HepG2 (cell line): ENCODE data around the gene RTBDN. TPM values are rescaled to one million over a fixed set of nuclear protein-coding genes. Genes with fewer than 3 reads are reported as not detected.

Source experiments
- AFF4 ChIP-seq: sonication (generic); formaldehyde crosslinking; IDR thresholded peaks from 2 replicates; pipeline ENCODE4 v1.4.0; 2020; ENCODE audit warnings: missing genetic modification reagents
- CHD4 ChIP-seq: fragments of 200-600 bp; sonication (generic); IDR thresholded peaks from 2 replicates; pipeline ENCODE4 v1.7.0; 2017; ENCODE audit warnings: mild to moderate bottlenecking, low read length, borderline replicate concordance
- ELF3 ChIP-seq: IDR thresholded peaks from 2 replicates; pipeline ENCODE4 v1.6.1; 2016; ENCODE audit warnings: missing genetic modification reagents, missing compliant biosample characterization
- FOXK1 ChIP-seq: sonication (generic); formaldehyde crosslinking; IDR thresholded peaks from 2 replicates; pipeline ENCODE4 v1.4.0; 2020; ENCODE audit warnings: low read depth, missing genetic modification reagents, borderline replicate concordance
- GTF2F1 ChIP-seq: fragments of 150-350 bp; IDR thresholded peaks from 2 replicates; pipeline ENCODE4 v1.6.1; 2014; ENCODE audit warnings: low read length
- IKZF4 ChIP-seq: sonication (generic); formaldehyde crosslinking; IDR thresholded peaks from 2 replicates; pipeline ENCODE4 v1.5.1; 2020; ENCODE audit warnings: borderline replicate concordance, mild to moderate bottlenecking, low read depth, missing genetic modification reagents; ENCODE audit errors: not compliant biosample characterization
- JUN ChIP-seq: sonication (generic); formaldehyde crosslinking; IDR thresholded peaks from 2 replicates; pipeline ENCODE4 v1.4.0; 2020; ENCODE audit warnings: mild to moderate bottlenecking, missing genetic modification reagents
- KLF11 ChIP-seq: IDR thresholded peaks from 2 replicates; pipeline ENCODE4 v1.6.1; 2016; ENCODE audit warnings: missing compliant biosample characterization
- LCORL ChIP-seq, 2 experiments: fragments of 450-650 bp in 1 of 2; sonication (generic) in 1 of 2; formaldehyde crosslinking in 1 of 2; IDR thresholded peaks; 2 replicates each; pipeline versions ENCODE4 v1.5.0 to v1.6.1; 2017 to 2020; ENCODE audit warnings: antibody characterized with exemption in 1 of 2, missing genetic modification reagents in 1 of 2
- MAFG ChIP-seq: sonication (generic); formaldehyde crosslinking; IDR thresholded peaks from 2 replicates; pipeline ENCODE4 v1.5.1; 2020; ENCODE audit warnings: mild to moderate bottlenecking, missing genetic modification reagents
- SRF ChIP-seq: IDR thresholded peaks from 2 replicates; pipeline ENCODE4 v1.6.1; 2011; ENCODE audit warnings: mild to moderate bottlenecking, low read depth, low read length, moderate library complexity
- TARDBP ChIP-seq: sonication (generic); formaldehyde crosslinking; IDR thresholded peaks from 2 replicates; pipeline ENCODE4 v1.8.0; 2022; ENCODE audit warnings: mild to moderate bottlenecking, missing genetic modification reagents
- TCF7L2 ChIP-seq: IDR thresholded peaks from 2 replicates; pipeline ENCODE4 v1.6.1; 2011; ENCODE audit warnings: mild to moderate bottlenecking, low read depth, low read length, moderate library complexity
- THAP7 ChIP-seq: sonication (generic); formaldehyde crosslinking; IDR thresholded peaks from 2 replicates; pipeline ENCODE4 v1.8.1; 2023; ENCODE audit warnings: mild to moderate bottlenecking, missing genetic modification reagents
- ZBTB25 ChIP-seq: IDR thresholded peaks from 2 replicates; pipeline ENCODE4 v1.6.1; 2018; ENCODE audit warnings: missing genetic modification reagents
- ZMYM3 ChIP-seq: sonication (generic); formaldehyde crosslinking; IDR thresholded peaks from 2 replicates; pipeline ENCODE4 v1.5.1; 2020; ENCODE audit warnings: mild to moderate bottlenecking, missing genetic modification reagents
- ZNF33B ChIP-seq: sonication (generic); formaldehyde crosslinking; IDR thresholded peaks from 2 replicates; pipeline ENCODE4 v1.5.1; 2020; ENCODE audit warnings: mild to moderate bottlenecking, missing genetic modification reagents
- ZNF432 ChIP-seq: sonication (generic); formaldehyde crosslinking; IDR thresholded peaks from 2 replicates; pipeline ENCODE4 v1.5.0; 2020; ENCODE audit warnings: missing genetic modification reagents, mild to moderate bottlenecking, borderline replicate concordance
- ZNF460 ChIP-seq: sonication (generic); formaldehyde crosslinking; IDR thresholded peaks from 2 replicates; pipeline ENCODE4 v1.5.1; 2020; ENCODE audit warnings: missing genetic modification reagents, mild to moderate bottlenecking, borderline replicate concordance
- ZNF598 ChIP-seq: sonication (generic); formaldehyde crosslinking; IDR thresholded peaks from 2 replicates; pipeline ENCODE4 v1.5.1; 2020; ENCODE audit warnings: mild to moderate bottlenecking, missing genetic modification reagents, borderline replicate concordance
- polyA plus RNA-seq, 8 experiments: library from polyadenylated mRNA; depleted of rRNA in 3 of 8; stranded (reverse) in 7 of 8; unstranded in 1 of 8; fragments of >200 nt; fragmentation: Illumina TruSeq in 4 of 8; extraction: Trizol in 4 of 8; gene quantifications; 2 replicates each; pipeline versions ENCODE4 v1.2.1 to v1.2.3, GENCODE V29; 2011 to 2016; ENCODE audit warnings: low read depth in 4 of 8, missing spikeins in 1 of 8, mixed read lengths in 1 of 8; ENCODE audit not compliant: insufficient read depth in 1 of 8
- total RNA-seq, 5 experiments: library from RNA; depleted of rRNA; stranded (reverse); fragments of >200 nt; fragmentation: Illumina TruSeq; extraction: Trizol; gene quantifications; 2 replicates each; pipeline ENCODE4 v1.2.3, GENCODE V29; 2016; ENCODE audit warnings: low read depth in 1 of 5
- TF ChIP-seq, protein P1 (sequence below): sonication (generic); formaldehyde crosslinking; IDR thresholded peaks from 2 replicates; pipeline ENCODE4 v1.4.0; 2020; ENCODE audit warnings: missing genetic modification reagents

RTBDN gene
- total and polyA plus RNA-seq, 2 of the 13 experiments (the other 11 are each of a cell fraction or from before 2014, with no cell fraction given) = 0.27 to 0.48 TPM

DNA sequence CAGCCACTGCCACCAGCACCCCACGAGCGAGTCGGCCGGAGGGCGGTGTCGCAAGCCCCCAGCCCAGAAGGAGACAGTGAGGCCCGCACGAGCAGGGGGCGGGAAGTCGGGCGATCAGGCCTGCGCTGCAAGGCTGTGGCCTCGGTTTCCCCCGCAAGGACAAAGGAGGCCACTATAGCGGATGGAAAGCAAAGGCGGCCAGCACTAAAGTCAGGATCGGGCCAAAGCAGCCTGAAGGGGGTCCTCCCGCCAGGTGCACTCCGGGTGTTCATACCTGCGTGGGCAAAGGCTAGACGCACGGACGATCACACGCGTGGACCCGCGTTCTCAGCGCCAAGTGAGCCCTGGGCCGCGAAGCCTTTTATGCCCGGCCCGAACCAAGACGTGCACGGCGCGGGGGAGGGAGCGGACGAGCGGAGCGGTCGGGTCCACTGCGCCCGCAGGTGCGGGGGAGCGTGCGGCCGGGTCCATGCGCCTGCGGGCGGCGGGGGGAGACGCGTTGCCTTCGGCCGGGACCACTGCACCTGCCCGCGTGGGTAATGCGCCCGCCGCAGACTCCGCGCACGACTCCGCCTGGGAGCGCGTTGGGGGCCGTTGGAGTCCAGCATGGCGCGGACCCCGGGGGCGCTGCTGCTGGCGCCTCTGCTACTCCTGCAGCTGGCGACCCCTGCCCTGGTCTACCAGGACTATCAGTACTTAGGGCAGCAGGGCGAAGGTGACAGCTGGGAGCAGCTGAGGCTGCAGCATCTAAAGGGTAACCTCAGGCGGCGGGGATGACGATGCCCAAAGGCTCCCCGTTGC, 32.7 kb downstream of the RTBDN start, which contains the start of the genes PRDX2 and THSD8 (continued):
- TF ChIP-seq, protein P1, sequence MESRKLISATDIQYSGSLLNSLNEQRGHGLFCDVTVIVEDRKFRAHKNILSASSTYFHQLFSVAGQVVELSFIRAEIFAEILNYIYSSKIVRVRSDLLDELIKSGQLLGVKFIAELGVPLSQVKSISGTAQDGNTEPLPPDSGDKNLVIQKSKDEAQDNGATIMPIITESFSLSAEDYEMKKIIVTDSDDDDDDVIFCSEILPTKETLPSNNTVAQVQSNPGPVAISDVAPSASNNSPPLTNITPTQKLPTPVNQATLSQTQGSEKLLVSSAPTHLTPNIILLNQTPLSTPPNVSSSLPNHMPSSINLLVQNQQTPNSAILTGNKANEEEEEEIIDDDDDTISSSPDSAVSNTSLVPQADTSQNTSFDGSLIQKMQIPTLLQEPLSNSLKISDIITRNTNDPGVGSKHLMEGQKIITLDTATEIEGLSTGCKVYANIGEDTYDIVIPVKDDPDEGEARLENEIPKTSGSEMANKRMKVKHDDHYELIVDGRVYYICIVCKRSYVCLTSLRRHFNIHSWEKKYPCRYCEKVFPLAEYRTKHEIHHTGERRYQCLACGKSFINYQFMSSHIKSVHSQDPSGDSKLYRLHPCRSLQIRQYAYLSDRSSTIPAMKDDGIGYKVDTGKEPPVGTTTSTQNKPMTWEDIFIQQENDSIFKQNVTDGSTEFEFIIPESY (CRISPR knock-in tag) = 0 out of 2 replicates have a peak, but pooled peaks have one; percentile 15
- TF ChIP-seq LCORL (IDR thresholded peaks at IDR 0.05) = no peak
- TF ChIP-seq LCORL (CRISPR knock-in tag; IDR thresholded peaks at IDR 0.05) = peak; percentile 14; the same call in 1 of the 2 replicates
- no peak for TF ChIP-seq JUN (CRISPR knock-in tag)
- peak; percentile 72; the same call in 1 of the 2 replicates for TF ChIP-seq ZNF598 (CRISPR knock-in tag)
- peak; percentile 41; the same call in 1 of the 2 replicates for TF ChIP-seq ELF3 (CRISPR knock-in tag)
- no peak for TF ChIP-seq ZNF432 (CRISPR knock-in tag)
- no peak for TF ChIP-seq GTF2F1
- TF ChIP-seq ZNF460 (CRISPR knock-in tag) = peak; percentile 55
- TF ChIP-seq THAP7 (CRISPR knock-in tag) = peak; percentile 91
- TF ChIP-seq SRF = no peak
- TF ChIP-seq TARDBP (CRISPR knock-in tag) = no peak; the same call in 1 of the 2 replicates
- 0 out of 2 replicates have a peak, but pooled peaks have one; percentile 54 for TF ChIP-seq MAFG (CRISPR knock-in tag)
- peak; percentile 61; the same call in 1 of the 2 replicates for TF ChIP-seq AFF4 (CRISPR knock-in tag)
- TF ChIP-seq ZBTB25 (CRISPR knock-in tag) = peak; percentile 80
- no peak for TF ChIP-seq FOXK1 (CRISPR knock-in tag)
- TF ChIP-seq IKZF4 (CRISPR knock-in tag) = no peak
- TF ChIP-seq ZMYM3 (CRISPR knock-in tag) = peak; percentile 49; the same call in 1 of the 2 replicates
- TF ChIP-seq TCF7L2 = no peak
- TF ChIP-seq CHD4 = no peak
- TF ChIP-seq KLF11 (CRISPR knock-in tag) = no peak
- peak; percentile 68; the same call in 1 of the 2 replicates for TF ChIP-seq ZNF33B
